ENCODE data around the gene SYN1. TPM values are rescaled to one million over a fixed set of nuclear protein-coding genes. Genes with fewer than 3 reads are reported as not detected.

SYN1 gene
- total and polyA plus RNA-seq, 7 donors = 0.16 to 1.6 (median 1.0) TPM; not detected in 1

DNA sequence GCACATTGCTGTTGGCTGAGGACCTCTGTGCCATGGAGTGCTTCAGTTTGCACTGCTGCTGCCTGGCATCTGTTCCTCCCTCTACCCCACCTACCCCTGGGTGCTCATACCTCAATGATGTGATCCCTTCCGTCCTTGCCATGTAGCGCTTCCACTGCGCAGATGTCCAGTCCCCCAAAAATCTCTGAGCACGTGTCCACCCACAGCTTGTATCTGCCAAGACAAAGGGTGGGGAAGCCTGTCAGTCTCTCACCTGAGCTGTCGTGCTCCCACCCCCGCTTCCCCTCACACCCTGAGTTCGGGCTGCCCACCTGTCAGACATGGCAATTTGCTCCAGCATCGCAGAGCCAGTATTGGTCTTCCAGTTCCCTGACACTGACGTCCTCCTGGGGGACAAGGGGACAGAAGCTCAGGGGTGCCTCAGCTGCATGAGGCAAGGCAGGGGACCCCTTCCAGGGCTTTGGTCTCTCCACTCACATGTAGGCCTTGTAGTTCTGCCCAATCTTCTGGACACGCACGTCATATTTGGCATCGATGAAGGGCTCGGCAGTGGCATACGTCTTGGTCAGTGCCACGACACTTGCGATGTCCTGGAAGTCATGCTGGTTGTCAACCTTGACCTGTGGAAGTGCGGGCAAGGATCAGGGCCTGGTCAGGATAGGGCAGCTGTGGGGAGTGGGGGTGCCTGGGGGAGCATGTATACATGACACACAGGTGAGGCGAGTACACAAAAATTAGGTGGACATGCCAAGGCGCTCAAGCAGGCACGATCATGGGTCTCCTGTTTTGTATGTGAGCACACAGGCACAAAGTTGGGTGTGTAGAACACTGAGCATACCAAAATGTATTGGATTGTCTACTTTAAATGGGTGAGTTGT, 43.4 kb downstream of the SYN1 start:
- DNase-seq = no peak
- intact Hi-C loops (cut with DNase I) = no loop called here
- TF ChIP-seq EP300 (IDR thresholded peaks at IDR 0.05) = no peak
- no peak for TF ChIP-seq POLR2AphosphoS5 (IDR thresholded peaks at IDR 0.05)
- Histone ChIP-seq H3K4me3 (no peak overlapping the region), H3K36me3 (peaks cover 0 to 3% (median 0%) of the 10 kb centered on the region in 4 donors), H3K27me3 (peaks cover 0 to 3% (median 0%) of the 10 kb centered on the region in 3 donors), H3K9me3 (no peaks in the 10 kb centered on the region), H3K4me1 (peaks cover 0 to 13% (median 5%) of the 10 kb centered on the region in 4 donors), H3K27ac (no peak overlapping the region)
- WGBS, 2 donors = 96% methylated on average over 20 of the region's 20 CpGs

DNA sequence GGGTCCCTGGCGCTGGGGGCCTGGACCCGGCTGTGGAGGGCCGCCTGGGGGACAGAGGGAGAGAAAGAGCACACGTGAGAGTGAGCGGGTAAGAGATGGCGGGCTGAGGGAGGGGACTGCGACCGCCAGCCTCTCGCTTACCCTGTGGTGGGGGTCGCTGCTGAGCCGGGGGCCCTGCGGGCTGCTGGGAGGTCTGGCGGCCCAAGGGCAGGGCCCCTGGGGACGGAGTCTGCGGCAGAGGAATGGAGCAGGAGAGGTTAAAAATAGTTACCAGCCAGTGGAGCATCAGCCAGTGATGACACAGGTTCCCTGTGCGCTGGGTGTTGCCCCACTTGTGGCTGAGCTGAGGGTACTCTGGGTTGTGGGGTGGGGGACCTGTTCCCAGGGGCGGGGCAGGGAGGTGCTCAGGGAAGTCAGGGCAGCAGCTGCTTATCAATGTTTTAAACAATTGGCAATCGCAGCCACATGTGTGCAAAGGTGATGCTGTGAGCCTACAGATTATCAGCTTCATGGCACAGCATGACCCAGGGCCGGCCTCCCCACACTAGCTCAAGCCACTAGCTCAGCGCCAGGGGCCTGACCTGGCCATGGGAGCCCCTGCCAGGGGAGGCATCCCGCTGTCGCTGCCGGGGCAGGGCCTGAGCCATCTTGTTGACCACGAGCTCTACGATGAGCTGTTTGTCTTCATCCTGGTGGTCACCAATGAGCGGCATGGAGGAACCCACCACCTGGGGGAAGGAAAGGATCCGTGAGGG, 44.9 kb downstream of the SYN1 start:
- Histone ChIP-seq H3K36me3 (peaks cover 0 to 12% (median 3%) of the 10 kb centered on the region in 4 donors), H3K4me3 (peak overlapping the region in 3 of 4 donors; percentile 26 to 41 (median 34)), H3K4me1 (peaks cover 0 to 13% (median 5%) of the 10 kb centered on the region in 4 donors), H3K27ac (peak overlapping the region; percentile 14 to 68 (median 50)), H3K9me3 (no peaks in the 10 kb centered on the region), H3K27me3 (peaks cover 0 to 3% (median 0%) of the 10 kb centered on the region in 3 donors)
- TF ChIP-seq, protein P1, sequence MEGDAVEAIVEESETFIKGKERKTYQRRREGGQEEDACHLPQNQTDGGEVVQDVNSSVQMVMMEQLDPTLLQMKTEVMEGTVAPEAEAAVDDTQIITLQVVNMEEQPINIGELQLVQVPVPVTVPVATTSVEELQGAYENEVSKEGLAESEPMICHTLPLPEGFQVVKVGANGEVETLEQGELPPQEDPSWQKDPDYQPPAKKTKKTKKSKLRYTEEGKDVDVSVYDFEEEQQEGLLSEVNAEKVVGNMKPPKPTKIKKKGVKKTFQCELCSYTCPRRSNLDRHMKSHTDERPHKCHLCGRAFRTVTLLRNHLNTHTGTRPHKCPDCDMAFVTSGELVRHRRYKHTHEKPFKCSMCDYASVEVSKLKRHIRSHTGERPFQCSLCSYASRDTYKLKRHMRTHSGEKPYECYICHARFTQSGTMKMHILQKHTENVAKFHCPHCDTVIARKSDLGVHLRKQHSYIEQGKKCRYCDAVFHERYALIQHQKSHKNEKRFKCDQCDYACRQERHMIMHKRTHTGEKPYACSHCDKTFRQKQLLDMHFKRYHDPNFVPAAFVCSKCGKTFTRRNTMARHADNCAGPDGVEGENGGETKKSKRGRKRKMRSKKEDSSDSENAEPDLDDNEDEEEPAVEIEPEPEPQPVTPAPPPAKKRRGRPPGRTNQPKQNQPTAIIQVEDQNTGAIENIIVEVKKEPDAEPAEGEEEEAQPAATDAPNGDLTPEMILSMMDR (IDR thresholded peaks at IDR 0.05) = no peak
- TF ChIP-seq POLR2A (IDR thresholded peaks at IDR 0.05) (no peak), POLR2AphosphoS5 (IDR thresholded peaks at IDR 0.05) (no peak), EP300 (IDR thresholded peaks at IDR 0.05) (no peak)
- WGBS, 2 donors = 29 to 38% methylated on average over 27 of the region's 27 CpGs
- no peak for DNase-seq
- intact Hi-C loops (cut with DNase I) = no loop called here

DNA sequence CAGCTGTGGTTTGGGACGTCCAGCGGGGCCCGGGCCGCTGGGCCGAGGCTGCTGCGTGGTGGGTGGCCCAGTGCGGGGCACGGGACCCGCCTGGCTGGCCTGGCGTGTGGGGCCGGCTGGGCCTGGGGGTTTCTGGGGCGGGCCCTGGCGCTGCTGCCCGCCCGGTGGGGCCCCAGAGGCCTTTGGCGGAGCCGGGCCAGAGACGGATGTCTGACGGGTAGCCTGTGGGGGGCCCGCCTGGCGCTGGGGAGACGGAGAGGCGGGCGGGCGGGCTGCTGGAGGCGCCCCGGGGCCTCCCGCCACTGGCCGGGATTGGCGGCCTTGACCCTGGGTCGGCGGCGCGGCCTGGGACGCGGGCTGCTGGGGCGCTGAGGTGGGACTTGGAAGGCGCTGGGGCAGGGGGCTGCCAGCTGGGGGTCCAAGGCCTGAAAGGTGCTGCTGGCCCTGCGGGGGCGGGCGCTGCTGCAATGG, 45.5 kb downstream of the SYN1 start:
- peaks cover 0 to 18% (median 7%) of the 10 kb centered on the region in 4 donors for H3K36me3 ChIP-seq
- TF ChIP-seq EP300 (IDR thresholded peaks at IDR 0.05) = no peak
- TF ChIP-seq, protein P1 (IDR thresholded peaks at IDR 0.05) = no peak
- no peak for TF ChIP-seq POLR2AphosphoS5 (IDR thresholded peaks at IDR 0.05)
- H3K9me3 ChIP-seq = no peaks in the 10 kb centered on the region
- peaks cover 0 to 13% (median 5%) of the 10 kb centered on the region in 4 donors for H3K4me1 ChIP-seq
- 1 to 7% methylated on average over 41 of the region's 41 CpGs for WGBS, 2 donors
- DNase-seq = no peak
- intact Hi-C loops (cut with DNase I) = no loop called here
- H3K4me3 ChIP-seq = peak overlapping the region in 3 of 4 donors; percentile 26 to 41 (median 34)
- H3K27me3 ChIP-seq = peaks cover 0 to 3% (median 0%) of the 10 kb centered on the region in 3 donors
- H3K27ac ChIP-seq = peak overlapping the region; percentile 14 to 68 (median 50)

DNA sequence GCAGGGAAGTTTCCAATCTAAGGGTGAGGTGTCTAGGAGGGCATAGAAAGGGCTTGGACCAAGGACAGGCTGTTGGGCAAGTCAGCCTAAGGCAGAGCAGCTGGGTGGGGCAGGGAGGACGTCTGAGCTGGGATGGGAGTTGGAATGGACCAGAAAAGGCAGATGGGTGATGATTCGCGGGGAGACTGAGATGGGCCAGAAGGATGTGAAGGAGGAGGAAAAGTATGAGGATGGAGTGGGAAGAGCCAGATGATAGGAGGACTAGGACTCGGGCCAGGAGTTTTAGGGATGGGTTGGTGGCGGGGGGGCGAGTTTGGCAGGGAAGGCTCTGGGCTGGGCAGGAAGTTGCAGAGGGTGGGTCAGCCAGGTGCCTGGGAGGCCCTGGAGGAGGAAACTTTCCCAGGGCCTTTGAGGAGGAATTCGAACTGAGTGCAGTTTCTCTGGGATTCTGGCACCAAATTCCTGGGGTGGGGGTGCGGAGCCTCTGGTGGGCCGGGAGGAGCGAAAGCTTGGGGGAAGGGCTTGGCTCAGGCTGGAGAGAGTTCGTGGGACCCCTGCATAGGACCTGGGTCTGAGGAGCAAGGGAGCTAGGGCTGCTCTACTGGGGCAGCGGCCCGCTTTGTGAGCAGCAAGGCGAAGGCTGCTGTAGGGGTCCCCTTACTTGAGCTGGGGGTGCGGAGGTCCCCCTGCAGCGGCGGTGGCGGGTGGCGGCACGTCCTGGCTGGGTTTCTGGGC, 46.1 kb downstream of the SYN1 start:
- Histone ChIP-seq H3K36me3 (peaks cover 0 to 24% (median 11%) of the 10 kb centered on the region in 4 donors), H3K9me3 (no peaks in the 10 kb centered on the region), H3K4me1 (peaks cover 0 to 13% (median 5%) of the 10 kb centered on the region in 4 donors), H3K27ac (peak overlapping the region; percentile 14 to 68 (median 50)), H3K27me3 (peaks cover 0 to 3% (median 0%) of the 10 kb centered on the region in 3 donors), H3K4me3 (peak overlapping the region in 3 of 4 donors; percentile 26 to 41 (median 34))
- WGBS, 2 donors = 6 to 37% methylated on average over 20 of the region's 20 CpGs
- intact Hi-C loops (cut with DNase I) = no loop called here
- peak; percentile 79 for DNase-seq
- TF ChIP-seq EP300 (IDR thresholded peaks at IDR 0.05) (no peak), POLR2A (IDR thresholded peaks at IDR 0.05) (no peak), POLR2AphosphoS5 (IDR thresholded peaks at IDR 0.05) (no peak)
- TF ChIP-seq, protein P1 (IDR thresholded peaks at IDR 0.05) = no peak

Measured in sigmoid colon (tissue), 7 donors.